ENCODE measurements around the gene GSE1.

The GSE1 gene

GRCh38 chr16:85612801-85613603, at the start of gene GSE1:
Gene GSE1 (plus strand): TSS chr16:85613322. CDS start chr16:85613392, 70 bp downstream.
- FAIRE-seq (peak; percentile 86), DNase-seq (ENCODE audit: extremely low spot score, insufficient read length, low read depth) (peak; percentile 73)

DNA sequence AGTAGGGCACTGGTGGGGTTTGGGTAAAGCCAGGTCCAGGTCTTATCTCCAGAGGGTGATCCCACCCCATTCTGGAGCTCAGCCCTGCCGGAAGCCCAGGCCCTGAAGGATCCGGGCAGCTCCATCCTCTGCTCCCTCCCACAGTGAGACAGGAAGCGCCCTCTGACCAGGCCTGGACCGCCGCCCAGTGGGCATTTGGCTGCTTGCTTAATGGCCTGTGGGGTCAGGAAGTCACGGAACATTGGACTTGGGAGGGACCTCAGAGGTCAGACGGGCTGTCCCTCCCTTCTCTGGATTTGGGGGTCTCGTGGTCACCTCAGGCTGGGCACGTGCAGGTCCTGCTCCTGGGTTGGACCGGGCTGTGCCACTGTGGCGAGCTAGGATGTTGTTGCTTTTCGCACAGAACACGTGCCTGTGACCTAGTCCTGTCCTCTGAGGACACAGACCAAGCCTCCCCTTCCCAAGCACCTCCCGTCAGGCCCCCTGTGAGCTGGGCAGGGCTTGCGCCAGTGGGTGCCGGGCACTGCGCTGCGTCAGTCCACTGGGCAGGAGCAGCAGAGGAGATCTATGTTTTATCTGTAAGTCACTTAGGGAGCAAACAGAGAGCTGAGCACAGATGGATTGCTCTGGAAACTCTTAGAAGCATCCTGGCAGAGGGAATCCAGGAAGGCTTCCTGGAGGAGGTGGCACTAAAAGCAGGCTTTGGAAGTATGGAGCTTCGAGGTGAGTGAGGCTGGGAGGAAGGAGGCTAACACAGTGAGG, 49.4 kb upstream of the GSE1 start:
- FAIRE-seq (no peak), DNase-seq (ENCODE audit: extremely low spot score, insufficient read length, low read depth) (no peak)

GRCh38 chr16:85564277-85565051, 48.7 kb upstream of the GSE1 start:
- DNase-seq (ENCODE audit: extremely low spot score, insufficient read length, low read depth): no peak
- FAIRE-seq: peak; percentile 50

GRCh38 chr16:85565340-85565739, 47.8 kb upstream of the GSE1 start:
- FAIRE-seq: no peak
- no peak for DNase-seq (ENCODE audit: extremely low spot score, insufficient read length, low read depth)

GRCh38 chr16:85565801-85566526, 47.2 kb upstream of the GSE1 start:
- no peak for DNase-seq (ENCODE audit: extremely low spot score, insufficient read length, low read depth)
- no peak for FAIRE-seq

- DNase-seq (ENCODE audit: extremely low spot score, insufficient read length, low read depth): no peak
- FAIRE-seq: no peak
Observed at GRCh38 chr16:85566561-85567100, 46.5 kb upstream of the GSE1 start.

DNA sequence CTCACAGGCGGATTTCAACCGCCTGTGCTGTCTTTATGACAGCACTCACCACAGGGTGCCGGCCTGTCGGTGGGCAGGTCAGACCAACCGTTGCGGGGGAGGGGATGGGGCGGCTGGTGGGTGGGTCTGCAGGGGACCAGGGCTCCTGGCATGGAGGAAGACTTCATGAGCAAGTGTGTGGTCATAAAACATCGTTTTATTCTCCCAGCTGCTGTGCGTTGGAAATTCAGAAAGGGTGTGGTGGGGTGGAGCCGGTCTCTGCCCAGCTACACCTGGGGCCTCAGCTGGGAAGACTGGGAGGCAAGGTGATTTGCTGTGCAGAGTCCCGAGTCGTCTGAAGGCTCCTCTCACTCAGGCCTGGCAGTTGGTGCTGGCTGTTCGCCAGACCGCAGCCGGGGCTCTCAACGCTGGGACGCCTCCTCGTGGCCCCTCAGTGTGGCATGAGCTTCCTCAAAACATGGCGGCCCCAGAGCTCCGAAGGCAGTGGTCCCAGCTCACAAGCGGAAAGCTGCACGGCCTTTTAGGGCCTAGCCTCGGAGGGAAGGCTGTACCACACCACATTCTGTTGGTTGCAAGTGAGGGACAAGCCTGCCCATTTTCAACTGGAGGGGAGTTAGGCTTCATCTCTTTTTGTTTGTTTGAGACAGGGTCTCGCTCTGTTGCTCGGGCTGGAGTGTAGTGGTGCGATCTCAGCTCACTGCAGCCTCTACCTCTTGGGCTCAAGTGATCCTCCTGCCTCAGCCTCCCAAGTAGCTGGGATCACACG, 45.8 kb upstream of the GSE1 start:
- FAIRE-seq (no peak), DNase-seq (ENCODE audit: extremely low spot score, insufficient read length, low read depth) (no peak)

DNA sequence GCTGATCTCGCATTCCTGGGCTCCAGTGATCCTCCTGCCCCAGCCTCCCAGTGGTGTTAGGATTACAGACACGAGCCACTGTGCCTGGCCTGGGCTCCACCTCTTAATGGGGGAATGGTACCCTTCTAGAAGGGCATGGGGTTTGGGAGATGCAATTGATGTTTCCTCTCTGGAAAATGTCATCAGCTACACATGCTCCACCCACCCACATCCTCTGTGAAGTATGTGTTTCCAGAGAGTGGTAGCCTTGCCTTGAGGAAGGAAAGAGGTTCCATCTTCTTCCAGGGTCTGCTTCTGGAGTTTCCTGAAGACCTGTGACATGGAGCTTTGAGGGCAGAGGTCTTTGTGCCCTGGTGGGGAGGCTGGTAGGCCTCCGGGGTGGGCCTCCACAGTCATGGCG, 45.2 kb upstream of the GSE1 start:
- FAIRE-seq (no peak), DNase-seq (ENCODE audit: extremely low spot score, insufficient read length, low read depth) (no peak)

DNA sequence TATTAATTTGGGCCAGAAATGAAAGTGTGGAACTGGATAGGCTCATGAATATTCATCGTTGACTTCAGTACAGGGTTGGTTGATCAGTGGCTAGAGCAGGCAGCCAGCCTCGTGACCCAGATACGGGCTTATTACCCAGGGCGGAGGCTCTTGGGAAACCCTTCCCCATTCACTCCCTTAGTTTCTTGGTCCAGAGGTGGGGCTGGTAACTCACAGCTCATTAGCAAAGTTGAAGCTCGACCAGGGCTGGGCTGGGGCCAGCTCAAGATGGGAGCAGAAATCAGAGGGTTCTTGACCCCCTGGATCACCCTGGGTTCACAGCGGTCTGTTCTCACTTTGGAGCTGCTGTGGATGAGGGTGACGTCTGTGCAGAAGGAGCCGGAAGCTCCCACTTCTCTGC, 44.6 kb upstream of the GSE1 start:
- FAIRE-seq: peak; percentile 38
- DNase-seq (ENCODE audit: extremely low spot score, insufficient read length, low read depth): no peak

GRCh38 chr16:85569039-85569614, 44.0 kb upstream of the GSE1 start:
- DNase-seq (ENCODE audit: extremely low spot score, insufficient read length, low read depth): no peak
- no peak for FAIRE-seq

DNA sequence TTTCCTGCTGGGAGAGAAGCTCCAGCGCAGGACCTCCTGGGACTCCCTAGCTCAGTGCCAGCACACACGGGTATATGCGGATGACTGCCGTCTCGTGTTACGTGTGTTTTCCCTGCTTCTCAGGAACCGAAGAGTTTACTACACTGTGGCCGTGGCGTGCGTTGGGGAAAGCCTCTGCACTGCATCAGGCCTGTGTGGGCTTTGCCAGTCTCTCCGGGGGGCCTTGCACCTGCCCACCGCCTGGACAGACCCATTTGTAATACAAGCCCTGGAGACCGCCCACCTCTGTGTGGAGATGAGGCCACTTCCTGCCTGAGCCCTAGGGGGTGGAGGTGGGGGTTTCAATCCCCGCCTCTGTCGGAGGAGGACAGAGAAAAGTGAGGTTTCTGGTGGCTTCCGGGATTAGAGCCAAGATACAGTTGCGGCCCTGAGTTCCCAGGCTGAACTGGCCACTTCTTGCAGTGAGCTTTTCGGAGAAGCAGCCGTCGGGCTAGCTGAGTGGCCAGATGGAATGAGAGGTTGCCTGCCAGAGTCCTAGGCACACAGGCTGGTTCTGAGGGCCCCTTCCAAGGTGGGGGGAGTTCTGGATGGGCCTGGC, 43.4 kb upstream of the GSE1 start:
- peak; percentile 98 for FAIRE-seq
- peak; percentile 73 for DNase-seq (ENCODE audit: extremely low spot score, insufficient read length, low read depth)

DNA sequence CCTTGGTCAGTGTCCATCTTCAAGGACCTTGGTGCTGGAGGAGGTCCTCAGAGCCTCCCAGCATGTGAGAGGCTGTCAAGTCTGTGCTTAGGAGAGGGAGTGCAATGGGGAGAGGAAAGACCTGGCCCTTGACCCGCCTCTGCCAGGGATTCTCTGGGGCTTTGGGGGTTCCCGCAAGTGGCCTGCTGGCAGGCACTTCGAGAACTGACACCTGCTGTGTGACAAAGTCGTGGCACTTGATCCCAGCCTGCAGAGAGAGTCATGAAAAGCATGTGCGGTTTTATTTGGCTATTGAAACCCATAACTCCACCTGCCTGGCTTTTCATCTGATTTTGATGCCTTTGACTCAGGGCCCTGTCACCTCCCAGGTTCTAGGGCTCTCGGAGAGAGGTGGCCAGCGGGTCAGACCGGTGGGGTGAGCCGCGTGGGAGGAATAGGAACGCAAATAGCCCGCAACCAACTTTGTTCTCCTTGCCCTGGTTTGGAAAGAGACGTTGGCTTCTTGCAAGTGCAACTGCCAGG, 42.8 kb upstream of the GSE1 start:
- FAIRE-seq: no peak
- DNase-seq (ENCODE audit: extremely low spot score, insufficient read length, low read depth): no peak

DNA sequence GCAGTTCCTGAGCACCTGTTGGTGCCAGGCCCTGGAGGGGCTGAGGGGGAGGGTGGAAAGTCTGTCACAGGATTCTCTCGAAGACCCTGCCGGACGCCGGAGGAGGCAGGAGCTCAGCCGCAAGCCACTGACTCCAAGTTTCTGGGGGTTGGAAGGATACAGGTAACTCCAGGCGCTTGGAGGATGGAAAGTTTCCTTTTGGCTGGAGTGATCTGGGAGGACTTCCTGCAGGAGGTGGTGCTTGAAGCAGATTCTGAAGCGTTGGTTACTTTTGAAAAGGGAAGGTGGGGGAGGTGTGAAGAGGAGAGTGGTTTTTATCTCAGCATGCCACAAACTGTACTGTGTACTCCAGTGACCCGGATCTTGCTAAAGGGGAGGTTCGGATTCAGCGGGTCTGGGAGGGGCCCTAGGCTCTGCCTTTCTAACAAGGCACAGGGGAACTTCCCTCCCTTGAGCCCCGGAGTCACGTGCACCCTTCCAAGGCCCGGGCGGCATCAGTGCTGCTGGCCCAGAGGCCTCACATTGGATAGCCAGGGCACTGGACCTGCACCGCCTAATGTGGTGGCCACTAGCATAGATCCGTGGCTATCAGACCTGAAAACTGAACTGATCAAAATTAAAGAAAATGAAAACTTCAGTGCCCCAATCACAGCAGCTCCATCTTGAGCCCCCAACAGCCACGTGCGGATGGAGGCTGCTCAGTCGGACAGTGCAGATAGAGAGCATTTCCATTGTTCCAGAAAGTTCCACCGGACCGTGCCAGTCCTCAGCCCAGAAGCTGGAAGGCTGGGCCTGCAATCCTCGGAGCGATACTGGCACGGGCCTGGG, 42.2 kb upstream of the GSE1 start:
- no peak for FAIRE-seq
- DNase-seq (ENCODE audit: extremely low spot score, insufficient read length, low read depth): no peak

DNA sequence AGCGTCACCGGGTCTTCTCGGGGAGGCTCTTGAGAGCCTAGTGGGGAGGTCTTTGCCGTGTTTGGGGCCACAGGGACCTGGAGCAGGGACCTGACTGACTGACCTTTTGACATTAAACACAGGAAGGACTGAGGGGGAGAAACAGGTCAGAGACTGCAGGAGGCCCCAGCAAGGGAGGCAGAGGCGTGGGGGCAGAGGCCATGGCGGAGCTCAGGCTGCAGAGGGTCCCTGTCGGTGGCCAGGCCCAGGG, 41.6 kb upstream of the GSE1 start:
- FAIRE-seq (no peak), DNase-seq (ENCODE audit: extremely low spot score, insufficient read length, low read depth) (no peak)

GRCh38 chr16:85571813-85572619, 41.1 kb upstream of the GSE1 start:
- FAIRE-seq (peak; percentile 77), DNase-seq (ENCODE audit: extremely low spot score, insufficient read length, low read depth) (no peak)

DNA sequence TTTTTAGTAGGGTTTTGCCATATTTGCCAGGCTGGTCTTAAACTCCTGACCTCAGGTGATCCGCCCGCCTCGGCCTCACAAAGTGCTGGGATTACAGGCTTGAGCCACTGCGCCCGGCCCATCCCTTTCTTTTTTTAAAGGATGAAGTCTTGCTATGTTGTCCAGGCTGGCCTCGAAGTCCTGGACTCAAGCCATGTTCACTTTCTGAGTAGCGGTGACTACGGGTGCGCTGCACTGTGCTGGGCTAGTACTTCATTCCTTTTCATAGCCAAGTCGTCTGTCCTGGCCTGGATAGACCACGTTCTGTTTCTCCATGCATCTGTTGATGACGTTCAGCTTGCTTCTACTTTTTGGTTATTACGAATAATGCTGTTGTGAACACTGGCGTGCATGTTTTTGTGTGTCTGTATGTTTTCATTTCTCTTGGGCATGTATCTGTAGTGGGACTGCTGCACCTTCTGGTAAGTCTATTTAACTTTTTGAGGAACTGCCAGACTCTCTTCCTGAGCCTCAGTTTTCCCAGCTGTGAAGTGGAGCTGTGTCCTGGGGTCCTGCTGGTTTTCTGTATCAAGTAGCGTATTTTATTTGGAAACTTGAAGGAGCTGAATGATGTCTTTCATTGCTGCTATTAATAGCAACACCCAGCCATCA, 40.0 kb upstream of the GSE1 start:
- DNase-seq (ENCODE audit: extremely low spot score, insufficient read length, low read depth) (no peak), FAIRE-seq (no peak)
